Liver (tissue), 3 donors: ENCODE data around the gene TRDN.

Experiments
- ATF3 ChIP-seq: IDR thresholded peaks from 2 replicates; pipeline ENCODE4 v1.6.1; 2016; ENCODE audit warnings: antibody characterized with exemption
- CTCF ChIP-seq: fragments of 150-350 bp; IDR thresholded peaks from 2 replicates; pipeline ENCODE4 v1.5.1; 2017; ENCODE audit warnings: improper control_type of control experiment, low read depth, low read length; ENCODE audit not compliant: missing input control
- EGR1 ChIP-seq, 2 donors: IDR thresholded peaks; 2 replicates each; pipeline ENCODE4 v1.6.1; 2016 to 2018; ENCODE audit warnings: antibody characterized with exemption in 2 of 2, low read depth in 2 of 2
- FOXA1 ChIP-seq: IDR thresholded peaks from 2 replicates; pipeline ENCODE4 v1.6.1; 2016; ENCODE audit warnings: antibody characterized with exemption
- FOXA2 ChIP-seq: IDR thresholded peaks from 2 replicates; pipeline ENCODE4 v1.6.1; 2016; ENCODE audit warnings: antibody characterized with exemption
- RAD21 ChIP-seq, 2 donors: IDR thresholded peaks; 2 replicates each; pipeline ENCODE4 v1.6.1; 2016; ENCODE audit warnings: antibody characterized with exemption in 2 of 2, mild to moderate bottlenecking in 2 of 2
- REST ChIP-seq: IDR thresholded peaks from 2 replicates; pipeline ENCODE4 v1.6.1; 2016; ENCODE audit warnings: antibody characterized with exemption, mild to moderate bottlenecking
- SP1 ChIP-seq: IDR thresholded peaks from 2 replicates; pipeline ENCODE4 v1.6.1; 2018; ENCODE audit warnings: antibody characterized with exemption, mild to moderate bottlenecking
- TAF1 ChIP-seq: conservative IDR thresholded peaks from 2 replicates; pipeline ENCODE4 v1.6.1; 2016; ENCODE audit warnings: antibody characterized with exemption, mild to moderate bottlenecking
- YY1 ChIP-seq: IDR thresholded peaks from 2 replicates; pipeline ENCODE4 v1.6.1; 2016; ENCODE audit warnings: antibody characterized with exemption, mild to moderate bottlenecking
- ZBTB33 ChIP-seq: IDR thresholded peaks from 2 replicates; pipeline ENCODE4 v1.6.1; 2016; ENCODE audit warnings: antibody characterized with exemption
- donor health status: healthy.
- donor health status: healthy.

GRCh38 chr6:123168466-123168865, 468.3 kb downstream of the TRDN start:
- TF ChIP-seq TAF1 (no peak), SP1 (no peak), CTCF (no peak), FOXA1 (no peak), FOXA2 (no peak), RAD21 (IDR thresholded peaks at IDR 0.05) (no peak), ATF3 (no peak), EGR1 (IDR thresholded peaks at IDR 0.05; ENCODE audit: low read depth in 2 of 2) (no peak), ZBTB33 (no peak), REST (no peak), YY1 (no peak)
